ENCODE data around the gene CTU2. TPM values are rescaled to one million over a fixed set of nuclear protein-coding genes. Genes with fewer than 3 reads are reported as not detected.

Gene CTU2
- total and polyA plus RNA-seq, 2 of the 4 experiments (the other 2 are of a cell fraction): 12.9 to 18.4 TPM

DNA sequence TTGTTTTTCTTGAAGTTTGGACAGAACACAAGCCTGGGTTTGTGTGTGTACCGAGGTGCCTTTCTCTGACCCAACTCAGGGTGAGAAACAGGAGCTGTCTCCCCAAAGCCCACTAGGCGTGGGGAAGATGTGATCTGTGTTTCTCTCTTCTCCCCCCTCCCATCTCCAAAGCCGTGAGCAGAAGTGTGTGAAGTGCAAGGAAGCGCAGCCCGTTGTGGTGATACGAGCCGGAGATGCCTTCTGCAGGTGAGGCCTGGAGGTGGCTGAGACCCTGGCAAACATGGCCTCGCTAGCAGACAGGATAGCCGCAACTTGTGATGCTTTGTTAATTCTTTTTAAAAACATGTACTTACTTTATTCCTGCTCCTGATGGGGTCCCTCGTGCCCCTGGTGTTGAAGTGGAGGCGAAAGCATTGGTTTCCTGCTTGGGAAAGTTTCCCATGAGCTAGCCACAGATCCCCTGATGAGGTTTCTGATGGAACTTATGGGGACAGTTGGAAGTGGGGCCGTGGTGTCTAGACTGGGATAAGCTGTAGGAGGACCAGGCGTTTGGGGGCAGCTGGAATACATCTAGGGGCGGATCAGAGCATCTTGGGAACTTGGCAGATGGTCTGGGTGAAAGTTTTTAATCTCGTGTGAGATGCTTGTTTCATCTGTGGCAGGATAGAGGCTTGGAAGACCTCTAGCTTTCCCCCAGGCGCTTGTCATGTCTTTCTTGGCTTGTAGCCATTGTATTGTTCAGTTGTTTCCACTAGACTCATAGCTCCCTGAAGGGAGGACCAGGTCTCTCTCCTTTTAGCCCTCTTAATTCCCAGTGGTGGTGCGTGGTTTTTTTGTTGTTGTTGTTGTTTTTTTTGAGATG, 893 bp downstream of the CTU2 start:
- Histone ChIP-seq H2BK5ac (ENCODE audit: low read depth, low read length, poor library complexity, severe bottlenecking) (no peak overlapping the region), H3K56ac (ENCODE audit: extremely low read depth, insufficient read depth, low read length) (no peak overlapping the region), H3K4ac (ENCODE audit: low read depth, low read length) (peak overlapping the region; percentile 81), H3K9me1 (ENCODE audit: insufficient read depth, low read length) (no peaks in the 10 kb centered on the region), H4K20me1 (ENCODE audit: insufficient read depth, low read length) (peaks cover 26% of the 10 kb centered on the region; the same call in 1 of the 2 replicates), H3K18ac (ENCODE audit: low read depth, low read length) (no peak overlapping the region), H3K27me3 (ENCODE audit: control insufficient read depth, insufficient read depth, low read length) (no peaks in the 10 kb centered on the region), H2BK15ac (ENCODE audit: low read depth, low read length) (no peak overlapping the region), H4K8ac (ENCODE audit: low read depth in 2 of 2, low read length in 2 of 2) (peak overlapping the region; percentile 50 to 89; a peak in 3 of 4 replicates), H4K91ac (ENCODE audit: insufficient read depth, low read depth, low read length) (no peak overlapping the region; the same call in 1 of the 2 replicates), H3K4me1 (ENCODE audit: control insufficient read depth, insufficient read depth, low read length) (peaks cover 11% of the 10 kb centered on the region), H3K14ac (replicated peaks; ENCODE audit: low read depth, low read length) (peak overlapping the region; percentile 37; the same call in 1 of the 2 replicates), H2AK9ac (replicated peaks; ENCODE audit: low read depth, low read length, poor library complexity) (peak overlapping the region; percentile 98), H3K9me3 (ENCODE audit: control insufficient read depth, insufficient read depth, low read length) (no peaks in the 10 kb centered on the region), H2AFZ (replicated peaks; ENCODE audit: low read length, poor library complexity) (peak overlapping the region; percentile 94), H3K23ac (ENCODE audit: low read depth, low read length) (no peak overlapping the region), H2BK120ac (ENCODE audit: low read depth, low read length) (no peak overlapping the region), H2AK5ac (ENCODE audit: low read depth, low read length) (peak overlapping the region; percentile 62), H3K4me2 (ENCODE audit: low read depth, low read length) (peak overlapping the region; percentile 99), H3K36me3 (ENCODE audit: control insufficient read depth, insufficient read depth, low read length) (0 out of 2 replicates have a peak, but pooled peaks cover 2% of the 10 kb centered on the region), H3K27ac (ENCODE audit: insufficient read depth, low read length) (peak overlapping the region; percentile 65; the same call in 1 of the 2 replicates), H2BK20ac (ENCODE audit: low read depth, low read length) (no peak overlapping the region), H3K4me3 (ENCODE audit: insufficient read depth, low read depth, low read length) (peak overlapping the region; percentile 95), H3K79me1 (ENCODE audit: low read depth in 1 of 2, low read length in 2 of 2) (peaks cover 26 to 68% of the 10 kb centered on the region in 2 experiments), H3K9ac (ENCODE audit: low read depth, low read length) (peak overlapping the region; percentile 80), H4K5ac (ENCODE audit: low read depth, low read length) (no peak overlapping the region)
- DNase-seq: no peak
- no peak for TF ChIP-seq MAZ (IDR thresholded peaks at IDR 0.05; ENCODE audit: borderline replicate concordance, low read depth, low read length)
- no peak for TF ChIP-seq SMC3 (IDR thresholded peaks at IDR 0.05; ENCODE audit: low read depth, low read length)
- TF ChIP-seq CHD1 (IDR thresholded peaks at IDR 0.05; ENCODE audit: low read depth, low read length): no peak
- TF ChIP-seq, protein P1, sequence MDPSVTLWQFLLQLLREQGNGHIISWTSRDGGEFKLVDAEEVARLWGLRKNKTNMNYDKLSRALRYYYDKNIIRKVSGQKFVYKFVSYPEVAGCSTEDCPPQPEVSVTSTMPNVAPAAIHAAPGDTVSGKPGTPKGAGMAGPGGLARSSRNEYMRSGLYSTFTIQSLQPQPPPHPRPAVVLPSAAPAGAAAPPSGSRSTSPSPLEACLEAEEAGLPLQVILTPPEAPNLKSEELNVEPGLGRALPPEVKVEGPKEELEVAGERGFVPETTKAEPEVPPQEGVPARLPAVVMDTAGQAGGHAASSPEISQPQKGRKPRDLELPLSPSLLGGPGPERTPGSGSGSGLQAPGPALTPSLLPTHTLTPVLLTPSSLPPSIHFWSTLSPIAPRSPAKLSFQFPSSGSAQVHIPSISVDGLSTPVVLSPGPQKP (IDR thresholded peaks at IDR 0.05; ENCODE audit: borderline replicate concordance, low read depth, low read length): no peak
- TF ChIP-seq RFX5 (IDR thresholded peaks at IDR 0.05; ENCODE audit: low read depth, low read length): no peak
- no peak for TF ChIP-seq NFE2L2 (IDR thresholded peaks at IDR 0.05; ENCODE audit: low read depth, low read length)
- TF ChIP-seq FOS (IDR thresholded peaks at IDR 0.05; ENCODE audit: low read depth, low read length): no peak
- TF ChIP-seq RAD21 (IDR thresholded peaks at IDR 0.05; ENCODE audit: low read length): no peak
- no peak for TF ChIP-seq POLR2A (IDR thresholded peaks at IDR 0.05; ENCODE audit: low read depth, low read length)
- no peak for TF ChIP-seq MAFK (IDR thresholded peaks at IDR 0.05; ENCODE audit: low read depth, low read length)
- no peak for TF ChIP-seq RCOR1 (IDR thresholded peaks at IDR 0.05; ENCODE audit: insufficient replicate concordance, low read length)
- TF ChIP-seq MXI1 (IDR thresholded peaks at IDR 0.05; ENCODE audit: borderline replicate concordance, low read depth, low read length): no peak
- no peak for TF ChIP-seq BHLHE40 (IDR thresholded peaks at IDR 0.05; ENCODE audit: low read depth, low read length)
- TF ChIP-seq CEBPB (IDR thresholded peaks at IDR 0.05; ENCODE audit: low read depth, low read length): no peak
- TF ChIP-seq, protein P2, sequence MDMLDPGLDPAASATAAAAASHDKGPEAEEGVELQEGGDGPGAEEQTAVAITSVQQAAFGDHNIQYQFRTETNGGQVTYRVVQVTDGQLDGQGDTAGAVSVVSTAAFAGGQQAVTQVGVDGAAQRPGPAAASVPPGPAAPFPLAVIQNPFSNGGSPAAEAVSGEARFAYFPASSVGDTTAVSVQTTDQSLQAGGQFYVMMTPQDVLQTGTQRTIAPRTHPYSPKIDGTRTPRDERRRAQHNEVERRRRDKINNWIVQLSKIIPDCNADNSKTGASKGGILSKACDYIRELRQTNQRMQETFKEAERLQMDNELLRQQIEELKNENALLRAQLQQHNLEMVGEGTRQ (IDR thresholded peaks at IDR 0.05; ENCODE audit: low read depth, low read length): no peak
- in situ Hi-C loops (cut with MboI; ENCODE audit: low sequenced_read_pairs): no loop called here
- no peak for ATAC-seq (ENCODE audit: low read depth)
- intact Hi-C loops (cut with micrococcal nuclease): no loop called here
- WGBS, 2 experiments (ENCODE audit: extremely low coverage in 2 of 2, insufficient read length in 1 of 2): 80% methylated on average over 1 of the region's 17 CpGs; no CpG with 5 or more reads in 1 of the 2 experiments
- BruUV-seq (replicated peaks): no TSS peak
- dilution Hi-C loops (cut with HindIII; ENCODE audit: low sequenced_read_pairs, unreplicated experiment): no loop called here
- ChIA-PET CTCF (no interaction called here), POLR2A (ENCODE audit: unreplicated experiment) (no interaction called here)

All from IMR-90 (cell line).